GM18907 (cell line): Measurements from ENCODE around the gene ALPK3.
"Not testable (repeated sequence)": the region's sequence is repeated elsewhere in the genome, so short reads cannot be mapped to it uniquely, and the experiment has no call there.

Experiments
- ATAC-seq: cut with Tn5 transposase; IDR thresholded peaks from one replicate; pipeline ENCODE4 v1.9.1; 2021; ENCODE audit warnings: mild to moderate bottlenecking, moderate library complexity; ENCODE audit not compliant: unreplicated experiment

The ALPK3 gene

DNA sequence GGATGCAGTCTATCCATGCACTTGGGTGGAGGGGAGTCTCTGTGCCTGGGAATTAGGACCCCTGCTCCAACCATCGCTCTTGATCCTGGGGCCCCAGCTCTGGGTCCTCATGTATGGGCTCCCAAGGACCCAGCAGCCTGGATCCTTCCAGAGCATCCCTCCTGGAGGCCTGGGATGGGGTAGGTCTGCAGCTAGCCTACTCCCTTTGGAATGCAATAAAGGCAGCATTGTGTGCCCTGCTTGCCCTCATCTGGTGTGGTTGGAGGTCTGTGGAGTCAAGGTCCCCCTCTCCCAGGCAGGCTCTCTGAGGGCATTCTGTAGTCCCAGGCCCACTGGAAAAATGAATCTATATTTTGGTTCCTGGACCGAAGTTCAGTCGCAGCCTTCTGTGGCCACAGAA is 52.4 kb downstream of the ALPK3 start:
- no peak for ATAC-seq

DNA sequence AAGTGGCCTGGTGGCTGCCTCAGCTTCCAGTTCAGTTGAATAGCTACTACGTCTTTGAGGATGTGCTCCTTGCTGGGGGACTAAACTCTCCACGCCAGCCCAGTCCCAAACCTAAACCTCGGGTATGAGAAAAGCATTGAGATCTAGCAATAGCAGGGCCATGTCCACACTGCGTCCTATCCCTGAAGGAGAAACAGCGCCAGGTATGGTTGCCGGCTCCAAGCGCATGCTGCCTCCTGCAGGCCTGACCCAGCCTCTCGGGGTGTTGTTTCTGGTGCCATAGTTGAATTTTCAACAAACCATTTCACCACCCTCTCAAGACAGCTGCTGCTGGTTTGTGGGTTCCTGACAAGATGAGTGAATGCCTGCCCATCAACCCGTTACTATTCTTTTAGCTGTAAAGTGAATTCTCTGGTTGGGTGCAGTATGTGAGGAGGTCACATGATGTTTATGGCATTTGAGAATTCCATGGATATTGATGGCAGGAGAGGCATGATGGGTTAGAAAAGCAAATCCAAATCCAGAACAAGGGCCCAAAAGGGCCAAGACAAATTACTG is 54.4 kb downstream of the ALPK3 start:
- ATAC-seq = no peak

DNA sequence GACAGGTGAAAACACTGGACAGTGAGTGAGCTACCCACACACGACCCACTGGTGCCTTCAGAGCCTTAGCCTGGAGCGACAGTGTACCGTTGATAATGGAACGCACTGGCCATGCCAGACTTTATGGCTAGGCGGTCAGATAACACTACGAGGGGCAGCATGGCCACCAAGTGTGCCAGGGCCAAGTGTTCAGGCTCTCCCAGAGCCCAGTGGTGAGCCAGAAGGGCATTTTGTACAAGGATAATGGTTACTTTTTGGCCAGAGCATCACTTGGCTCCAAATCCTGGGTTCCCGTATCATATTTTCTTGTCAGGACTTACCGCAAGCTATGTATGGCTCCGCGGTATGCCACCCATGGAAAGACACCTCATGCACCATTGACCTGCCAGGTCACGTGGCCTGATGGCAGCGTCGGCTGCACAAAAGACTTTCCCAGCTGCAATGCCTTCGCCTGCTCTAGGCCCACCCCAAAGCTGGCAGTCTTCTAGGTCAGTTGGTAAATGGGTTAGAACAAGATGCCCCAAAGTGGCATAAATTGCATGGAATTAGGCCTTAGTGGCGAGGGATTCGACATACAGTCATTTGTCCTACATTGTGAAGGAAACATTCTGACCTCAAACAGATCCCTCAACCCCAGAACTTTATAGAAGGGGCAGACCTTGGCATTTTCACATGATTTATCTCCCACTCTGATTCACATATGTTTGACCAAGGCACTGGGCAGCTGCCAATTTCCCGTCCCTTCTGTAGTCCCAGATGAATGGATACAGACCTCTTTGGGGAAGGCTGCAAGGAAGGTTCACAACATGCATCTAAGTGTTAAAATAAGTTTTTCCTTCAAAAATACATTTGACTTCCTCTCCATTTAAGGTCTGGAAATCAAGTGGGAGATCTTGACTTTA is 55.1 kb downstream of the ALPK3 start:
- no peak for ATAC-seq

DNA sequence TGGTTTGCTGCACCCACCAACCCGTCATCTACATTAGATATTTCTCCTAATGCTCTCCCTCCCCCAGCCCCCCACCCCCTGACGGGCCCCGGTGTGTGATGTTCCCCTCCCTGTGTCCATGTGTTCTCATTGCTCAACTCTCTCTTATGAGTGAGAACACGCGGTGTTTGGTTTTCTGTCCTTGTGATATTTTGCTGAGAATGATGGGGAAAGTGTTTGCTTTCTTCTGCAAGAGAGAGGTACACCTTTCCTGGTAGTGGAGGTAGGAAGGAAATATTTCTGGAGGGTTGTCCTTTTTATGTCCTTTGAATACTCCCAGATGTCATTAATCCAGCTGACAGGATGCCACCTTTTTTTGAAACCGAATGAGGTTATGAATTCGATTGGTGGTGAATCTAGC is 56.8 kb downstream of the ALPK3 start:
- no peak for ATAC-seq

DNA sequence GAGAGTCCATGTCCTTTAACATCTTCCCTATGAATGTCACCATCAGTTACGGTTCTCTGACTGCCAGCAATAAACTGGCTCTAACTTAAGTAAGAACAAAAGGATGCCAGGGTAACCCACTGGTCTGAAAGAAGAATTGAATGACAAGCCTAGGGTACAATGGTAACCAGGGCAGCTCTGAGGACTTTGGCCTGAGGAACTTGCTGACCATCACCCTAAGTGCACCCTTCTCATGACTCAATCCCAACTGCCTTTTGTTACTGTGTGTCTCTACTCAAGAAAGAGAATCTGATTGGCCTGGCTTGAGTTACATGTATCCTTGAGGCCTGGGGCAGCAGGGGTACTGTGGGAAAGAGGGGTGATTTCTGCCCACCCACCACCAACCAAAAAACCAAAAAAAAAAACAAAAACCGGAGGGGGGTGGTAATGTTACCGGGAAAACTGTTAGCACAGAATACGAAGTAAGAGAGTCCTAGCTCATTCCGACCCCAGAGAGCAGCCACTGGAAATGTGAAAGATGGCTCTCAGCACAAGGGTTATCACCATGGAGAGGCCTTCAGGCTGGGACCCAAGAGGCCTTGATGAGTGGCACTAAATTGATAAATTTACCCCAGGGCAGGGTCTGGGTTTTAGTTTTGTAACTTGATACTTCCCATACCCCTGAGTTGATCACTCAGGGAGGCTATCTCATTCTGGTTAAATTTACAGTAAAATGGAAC is 58.0 kb downstream of the ALPK3 start:
- no peak for ATAC-seq

DNA sequence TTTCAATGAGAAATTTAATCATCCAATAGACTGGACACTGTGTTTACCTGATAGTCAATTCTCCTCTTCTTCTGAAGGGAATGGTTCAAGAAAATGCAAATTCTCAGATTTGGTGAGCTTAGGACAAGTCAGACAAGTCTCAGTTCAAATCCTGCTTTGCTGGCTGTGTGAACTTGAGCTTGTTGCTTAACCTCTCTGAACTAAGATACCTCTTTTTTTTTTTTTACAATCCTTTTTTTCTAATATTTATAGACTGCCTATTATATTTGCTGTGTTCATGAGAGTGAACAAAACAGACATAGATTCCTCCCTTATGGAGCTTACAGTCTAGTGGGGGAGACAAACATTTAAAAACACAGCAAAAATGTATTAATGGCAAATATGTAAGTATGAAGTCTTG is 59.1 kb downstream of the ALPK3 start:
- ATAC-seq = no peak

DNA sequence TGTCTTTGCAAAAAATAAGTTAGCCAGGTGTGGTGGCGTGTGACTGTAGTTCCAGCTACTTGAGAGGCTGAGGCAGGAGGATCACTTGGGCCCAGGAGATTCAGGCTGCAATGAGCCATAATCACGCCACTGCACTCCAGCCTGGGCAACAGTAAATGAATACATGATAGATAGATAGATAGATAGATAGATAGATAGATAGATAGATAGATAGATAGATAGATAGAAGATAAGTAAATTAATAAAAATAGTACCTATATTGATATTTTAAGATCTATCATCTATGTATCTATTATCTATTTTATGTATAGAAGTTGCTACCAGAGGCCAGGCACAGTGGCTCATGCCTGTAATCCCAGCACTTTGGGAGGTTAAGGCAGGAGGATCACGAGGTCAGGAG is 60.5 kb downstream of the ALPK3 start:
- not testable (repeated sequence) for ATAC-seq

DNA sequence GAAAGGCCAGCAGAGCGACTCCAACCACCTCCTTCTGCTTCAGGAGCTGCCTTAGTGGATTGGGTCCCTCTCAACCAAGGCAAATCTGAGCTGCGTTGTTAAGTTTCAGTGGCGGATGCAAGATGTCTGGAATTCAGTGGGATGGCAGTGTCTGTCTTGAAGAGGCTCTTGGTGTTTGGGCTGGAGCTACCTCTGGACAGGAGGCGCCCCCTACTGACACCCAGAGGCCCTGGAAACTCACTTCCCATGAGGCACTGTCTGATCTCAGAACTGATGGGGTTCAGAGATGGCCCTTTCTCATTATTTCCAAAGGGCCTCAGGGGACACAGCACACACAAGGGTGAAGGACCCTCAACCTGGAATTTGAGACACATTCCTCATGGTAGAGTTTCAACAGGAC is 61.3 kb downstream of the ALPK3 start:
- ATAC-seq = no peak

DNA sequence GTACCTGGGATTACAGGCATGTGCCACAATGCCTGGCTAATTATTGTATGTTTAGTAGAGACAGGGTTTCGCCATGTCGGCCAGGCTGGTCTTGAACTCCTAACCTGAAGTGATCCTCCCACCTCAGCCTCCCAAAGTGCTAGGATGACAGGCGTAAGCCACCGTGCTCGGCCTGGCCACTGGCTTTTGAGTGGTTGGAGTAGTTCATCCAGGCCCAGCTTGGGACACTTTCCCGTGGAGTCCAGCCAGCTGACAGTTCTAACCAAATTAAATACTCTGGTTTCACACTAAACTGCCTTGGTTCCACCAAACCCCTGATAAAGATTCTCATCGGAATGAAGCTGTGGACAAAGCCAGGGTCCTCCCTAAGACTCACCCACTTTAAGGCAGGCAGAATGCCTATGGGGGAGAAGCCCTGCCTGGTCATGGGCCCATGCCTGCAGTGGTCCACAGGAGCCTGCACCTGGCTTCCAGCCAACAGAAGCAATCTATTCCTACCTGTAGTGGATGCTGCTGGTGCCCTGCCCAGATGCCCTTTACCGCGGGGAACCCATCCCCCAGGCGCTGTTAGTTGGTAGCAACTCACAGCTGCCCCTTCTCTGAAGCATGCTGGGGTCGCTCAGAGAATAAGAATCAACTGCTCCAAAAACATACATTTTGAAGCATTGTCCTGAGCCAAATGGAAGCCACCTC is 62.1 kb downstream of the ALPK3 start:
- ATAC-seq = no peak

DNA sequence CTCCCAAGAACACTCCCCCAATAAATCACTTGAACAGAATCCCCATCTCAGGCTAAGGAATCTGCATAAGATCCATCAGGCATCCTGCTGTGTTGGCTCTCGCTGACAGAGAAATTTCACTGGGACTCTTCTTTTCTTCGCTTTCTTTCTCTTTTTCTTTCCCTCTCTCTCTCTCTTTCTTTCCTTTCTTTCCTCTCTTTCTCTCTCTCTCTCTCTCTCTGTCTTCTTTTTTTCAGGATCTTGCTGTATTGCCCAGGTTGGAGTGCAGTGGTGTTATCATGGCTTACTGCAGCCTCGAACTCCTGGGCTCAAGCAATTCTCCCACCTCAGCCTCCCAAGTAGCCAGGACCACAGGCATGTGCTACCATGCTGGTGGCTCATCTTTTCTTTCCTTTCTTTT is 62.9 kb downstream of the ALPK3 start:
- ATAC-seq = no peak

DNA sequence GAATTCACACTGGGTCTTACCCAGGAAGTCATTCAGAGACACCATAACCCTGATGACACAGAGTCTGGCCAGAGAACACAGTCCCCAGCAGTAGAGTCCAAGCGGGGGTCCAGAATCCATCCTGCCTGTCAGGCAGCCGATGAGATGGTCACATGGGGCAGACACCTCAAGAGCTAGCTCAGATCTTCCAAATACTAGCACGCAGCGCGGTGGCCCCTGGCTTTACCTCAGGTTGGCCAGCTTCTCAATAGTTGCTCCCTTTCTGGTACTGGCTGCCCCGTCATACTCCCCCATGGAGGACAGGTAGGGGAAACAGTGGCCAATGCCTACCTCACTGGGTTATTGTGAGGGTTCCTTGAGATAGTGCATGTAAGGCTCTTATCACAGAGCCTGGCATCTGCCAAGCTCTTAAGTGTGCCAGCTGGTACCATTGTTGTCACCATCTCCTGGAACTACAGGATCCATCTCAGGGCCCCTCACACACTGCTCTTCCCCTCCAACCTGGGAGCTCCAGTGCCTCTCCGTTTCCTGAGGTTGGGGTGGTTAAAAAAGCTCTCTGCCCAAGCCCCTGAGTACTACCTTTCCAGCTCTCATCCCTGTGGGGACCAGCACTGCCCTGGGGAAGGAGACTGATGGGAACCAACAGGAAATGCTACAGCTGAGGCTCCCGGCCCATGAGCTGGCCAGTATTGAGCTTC is 63.8 kb downstream of the ALPK3 start:
- ATAC-seq = no peak

DNA sequence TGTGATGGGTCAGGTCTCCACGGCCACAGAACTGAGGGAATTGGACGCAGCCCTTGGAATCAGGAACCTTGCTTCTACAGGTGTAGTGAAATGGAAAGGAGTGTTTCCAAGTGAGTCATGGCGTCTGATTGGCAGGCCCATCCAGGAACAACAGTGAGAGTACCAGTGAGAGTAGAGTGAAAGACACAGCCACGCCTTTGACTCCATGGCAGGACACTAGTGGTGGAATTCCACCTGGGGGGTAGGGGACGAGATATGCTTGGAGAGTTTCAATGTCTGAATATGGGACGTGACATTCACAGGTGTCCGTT is 64.3 kb downstream of the ALPK3 start:
- ATAC-seq = no peak

DNA sequence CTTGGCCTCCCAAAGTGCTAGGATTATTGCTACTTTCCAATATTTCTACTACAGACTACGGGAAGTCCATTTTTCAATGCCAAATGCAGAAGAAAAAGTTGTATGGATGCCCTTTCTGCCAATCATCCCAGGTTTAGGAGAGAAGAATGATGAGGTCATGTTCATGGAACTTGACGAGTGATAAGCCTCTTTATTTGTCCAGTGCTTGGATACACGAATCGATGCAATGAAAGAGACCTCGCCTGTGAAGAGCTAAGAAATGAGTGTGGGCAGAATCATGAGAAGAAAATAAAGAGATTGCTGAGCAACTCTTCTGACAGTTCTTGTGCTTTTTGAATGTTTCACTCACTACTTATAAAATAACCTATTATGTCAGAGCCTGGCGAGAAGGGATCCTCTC is 66.3 kb downstream of the ALPK3 start:
- no peak for ATAC-seq

DNA sequence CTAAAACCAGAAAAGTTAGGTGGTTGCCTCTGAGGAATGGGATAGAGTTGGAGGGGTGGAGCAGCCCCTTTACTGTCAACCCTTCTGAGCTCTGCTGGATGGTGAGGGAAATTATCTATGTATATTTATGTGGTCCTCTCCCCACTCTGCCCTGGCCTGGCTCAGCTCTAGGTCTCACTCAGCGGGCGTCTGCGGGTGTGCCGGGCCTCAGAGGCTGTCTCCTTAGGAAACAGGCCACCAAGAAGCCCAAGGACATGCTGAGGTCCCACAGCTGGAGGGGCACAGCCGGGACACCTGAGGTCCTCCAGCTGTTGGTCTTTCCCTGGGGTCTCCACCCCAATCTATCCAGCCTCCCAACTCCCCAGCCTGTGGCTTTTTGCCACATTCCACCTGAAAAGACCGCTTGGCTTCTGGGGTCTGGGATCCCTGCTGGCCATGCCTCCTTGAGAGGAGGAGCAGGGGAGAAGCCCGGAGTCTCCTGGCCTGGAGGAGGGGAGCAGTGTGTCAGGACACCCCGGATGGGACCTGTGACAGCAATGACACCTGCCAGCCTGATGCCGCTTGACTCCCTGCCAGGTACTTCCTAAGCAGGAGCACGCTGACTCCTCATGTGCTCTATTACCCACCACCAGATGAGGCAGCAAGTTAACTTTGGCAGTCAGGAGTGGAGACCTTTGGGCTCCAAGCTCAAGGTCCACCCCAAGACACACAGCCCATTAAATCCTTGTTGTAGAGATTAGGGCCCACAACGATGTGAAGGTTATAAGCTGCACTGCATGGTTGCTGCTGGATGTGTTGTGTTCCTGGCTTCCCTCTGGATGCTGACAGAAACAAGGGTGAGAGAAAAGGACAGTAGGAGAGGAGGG is 67.0 kb downstream of the ALPK3 start, which contains the start of gene SLC28A1:
Gene SLC28A1, plus strand, starts transcription at position 747 of the 866 bp plus-strand sequence. CDS start 3,099 bp downstream, outside the sequence.
- ATAC-seq = no peak

DNA sequence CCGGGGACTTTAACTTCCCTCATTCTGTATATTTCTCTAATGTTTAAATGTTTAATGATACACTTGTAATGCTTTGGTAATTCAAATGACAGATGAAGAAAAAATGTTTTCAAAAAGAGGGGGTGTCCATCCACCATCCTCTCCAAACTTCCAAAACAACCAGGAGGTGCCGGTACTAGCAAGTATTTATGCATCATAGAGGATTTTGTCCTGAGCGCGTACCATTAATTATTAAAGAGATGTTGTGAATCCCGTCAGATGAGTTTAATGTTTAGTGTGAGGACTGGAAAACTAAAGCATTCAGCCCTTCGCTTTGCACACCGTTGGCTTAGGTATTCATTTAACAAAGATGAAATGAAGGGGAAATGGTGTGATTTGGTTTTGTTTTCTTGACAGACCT is 68.6 kb downstream of the ALPK3 start:
- ATAC-seq = no peak

DNA sequence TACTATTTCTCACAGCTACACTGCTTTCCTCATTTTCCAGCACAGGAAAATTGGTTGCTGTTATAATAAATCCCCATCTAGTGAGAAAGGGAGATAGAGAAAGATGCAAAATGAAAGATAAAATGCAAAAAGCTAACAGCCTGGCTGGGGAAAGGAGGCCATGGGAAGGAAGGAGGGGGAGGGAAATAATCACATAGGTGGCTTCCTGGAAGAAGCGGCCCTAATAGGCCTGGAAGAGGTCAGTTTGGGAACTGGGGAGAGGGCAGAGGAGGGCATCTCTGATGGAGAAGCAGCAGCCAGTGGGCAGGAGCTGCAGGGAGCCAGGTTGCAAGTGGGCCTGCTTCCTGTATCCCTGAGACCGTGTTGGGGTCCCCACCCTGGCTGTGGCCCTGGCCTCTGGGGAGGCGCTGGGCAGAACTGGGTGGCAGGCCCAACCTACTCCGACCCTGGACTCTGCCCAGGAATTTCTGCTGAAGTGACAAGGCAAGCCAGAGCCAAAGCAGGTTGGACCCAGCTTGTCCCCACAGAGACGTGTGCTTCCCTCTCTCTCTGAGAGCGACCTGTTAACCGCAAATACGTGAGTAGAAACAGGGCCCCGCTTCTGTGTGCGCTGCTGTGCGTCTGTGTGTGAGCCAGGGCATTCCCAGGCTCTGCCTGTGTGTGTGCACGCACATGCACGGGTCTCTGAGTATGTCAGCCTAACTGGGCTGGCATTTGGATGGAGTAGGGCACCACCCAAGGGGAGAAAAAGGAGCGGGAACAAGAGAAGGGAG is 69.2 kb downstream of the ALPK3 start:
- ATAC-seq = no peak

DNA sequence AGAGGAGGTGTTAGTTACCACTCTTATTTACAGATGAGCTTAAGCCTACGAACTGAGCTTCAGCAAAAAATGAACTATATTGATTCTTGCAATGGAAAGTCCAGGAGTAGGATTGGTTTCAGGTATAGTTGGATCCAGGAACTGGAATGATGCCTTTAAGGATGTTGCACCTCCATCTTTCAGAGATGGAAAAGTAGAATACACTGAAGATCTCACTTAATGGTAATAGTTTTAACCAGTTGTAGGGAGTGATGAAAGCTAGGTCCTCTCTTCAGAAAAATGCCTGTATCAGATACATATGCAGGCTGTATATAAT is 69.8 kb downstream of the ALPK3 start:
- no peak for ATAC-seq

DNA sequence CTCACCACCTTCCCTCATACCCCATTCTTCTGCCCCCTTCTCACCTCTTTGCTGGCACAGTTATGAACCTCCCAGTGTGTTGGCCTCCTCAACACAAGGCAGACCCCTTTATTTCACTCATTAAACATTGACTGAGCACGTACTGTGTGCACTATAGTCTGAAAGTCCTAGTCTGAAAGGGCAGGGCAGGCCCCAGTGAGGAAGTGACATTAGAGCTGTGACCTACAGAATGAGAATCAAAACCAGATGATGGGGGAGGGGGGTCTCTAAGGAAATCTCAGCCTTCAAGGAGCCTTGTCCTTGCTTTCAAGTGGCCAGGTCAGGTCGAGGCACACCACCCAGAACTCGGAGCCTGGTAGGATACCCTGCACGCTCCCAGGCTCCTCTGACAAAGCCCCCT is 70.8 kb downstream of the ALPK3 start:
- no peak for ATAC-seq

DNA sequence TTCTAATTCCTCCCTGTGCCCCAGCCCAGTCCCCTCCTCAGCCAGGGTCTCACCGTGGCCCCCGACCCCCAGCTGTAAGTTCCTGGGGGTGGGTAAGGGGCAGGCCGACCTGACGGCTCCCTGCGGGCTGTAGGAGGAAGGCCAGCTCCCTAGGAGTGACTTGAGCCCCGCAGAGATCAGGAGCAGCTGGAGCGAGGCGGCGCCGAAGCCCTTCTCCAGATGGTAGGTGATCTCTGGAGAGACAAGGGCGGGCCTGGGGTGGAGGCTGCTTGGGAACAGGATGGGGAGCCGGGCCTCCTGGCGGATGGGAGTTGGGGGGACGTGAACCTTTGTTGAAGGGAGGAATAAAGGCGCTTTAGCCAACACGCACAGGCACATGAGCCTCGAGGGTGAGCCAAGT is 71.5 kb downstream of the ALPK3 start:
- ATAC-seq = no peak
